Ammon's horn (tissue), 1 donor: ENCODE results near the gene SAFB2.

ENCODE experiments used
- DNase-seq: peaks from one replicate; pipeline ENCODE4 v3.0.0-alpha.2; 2016; ENCODE audit warnings: low spot score

Gene SAFB2

DNA sequence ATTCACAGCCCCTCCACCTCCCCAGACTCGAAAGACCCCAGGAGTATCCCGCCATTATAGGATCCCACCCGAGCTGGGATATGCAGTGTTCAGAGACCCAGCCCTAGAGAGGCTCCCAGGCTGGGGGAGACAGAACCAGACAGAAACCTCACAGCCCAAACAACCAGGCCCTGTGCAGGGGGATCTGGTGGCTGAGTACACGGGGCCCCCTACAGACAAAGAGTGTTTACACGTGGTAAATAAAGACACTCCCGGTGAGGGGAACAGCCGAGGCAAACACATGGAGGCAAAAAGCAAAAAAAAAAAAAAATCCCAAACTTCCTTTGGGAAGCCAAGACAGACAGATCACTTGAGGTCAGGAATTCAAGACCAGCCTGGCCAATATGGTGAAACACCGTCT is 79.9 kb downstream of the SAFB2 start:
- no peak for DNase-seq

DNA sequence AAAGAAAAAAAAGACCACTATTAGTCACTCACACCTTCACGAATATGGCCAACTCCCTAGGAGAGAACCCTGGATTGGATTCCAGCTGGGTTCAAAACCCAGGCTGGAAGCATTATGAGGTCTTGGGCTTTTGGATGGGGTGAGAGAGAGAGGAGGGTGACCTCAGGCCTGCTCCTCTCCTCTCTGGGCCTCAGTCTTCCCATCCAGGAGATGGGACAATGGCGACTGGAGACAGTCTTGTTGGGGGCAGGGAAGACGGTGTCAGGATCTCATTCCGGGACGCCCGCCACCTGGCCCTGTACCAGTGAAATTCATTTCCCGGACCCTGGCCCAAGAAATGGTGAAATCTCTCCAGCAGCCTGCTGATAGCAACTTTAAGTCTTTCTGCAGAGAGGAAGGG is 81.1 kb downstream of the SAFB2 start:
- DNase-seq: no peak

DNA sequence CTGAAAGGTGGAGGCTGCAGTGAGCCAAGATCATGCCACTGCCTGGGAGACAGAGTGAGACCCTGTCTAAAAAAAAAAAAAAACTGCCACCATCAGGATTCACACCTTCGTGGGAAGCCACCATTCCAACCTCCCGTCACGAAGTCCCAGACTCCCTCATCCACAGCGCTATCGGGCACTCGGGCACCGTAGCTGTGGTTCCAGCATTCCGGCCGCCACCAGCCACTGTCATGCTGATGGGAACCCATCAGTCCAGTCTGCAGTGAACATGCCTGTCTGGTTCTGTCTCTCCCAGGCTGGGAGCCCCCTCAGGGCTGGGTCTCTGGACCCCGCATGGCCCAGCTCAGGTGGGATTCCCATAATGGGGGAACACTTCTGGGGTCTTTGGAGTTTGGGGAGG is 82.4 kb downstream of the SAFB2 start:
- DNase-seq: no peak

DNA sequence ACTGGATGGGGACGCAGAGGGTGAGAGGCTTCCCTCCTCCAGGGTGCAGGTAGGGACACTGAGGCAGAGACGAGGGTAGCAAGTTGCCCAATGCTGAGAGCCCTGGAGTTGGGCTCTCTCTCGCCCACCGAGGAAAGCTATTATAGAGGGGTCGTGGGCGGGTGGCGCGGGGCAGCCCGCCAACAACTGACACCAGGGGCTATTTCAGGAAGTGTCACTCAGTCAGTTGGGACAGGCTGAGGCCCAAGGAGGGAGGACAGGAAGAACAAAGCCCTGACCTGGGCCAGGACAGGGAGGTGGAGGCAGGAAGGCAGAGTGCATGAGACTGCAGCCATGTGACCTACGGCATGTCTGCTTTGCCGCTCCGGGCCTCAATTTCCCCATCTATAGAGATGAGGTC is 84.7 kb downstream of the SAFB2 start:
- no peak for DNase-seq
